Calu3 (cell line): ENCODE data around the gene ZNF593OS. TPM values are rescaled to one million over a fixed set of nuclear protein-coding genes. Genes with fewer than 3 reads are reported as not detected.

Source experiments
- BruUV-seq: library from RNA; stranded (reverse); fragments of 400-500 nt; replicated peaks from 2 replicates; lab custom pipeline; 2021; lab: Mats Ljungman, UMichigan
- CTCF ChIA-PET: fragments of 300-600 bp; sonication (Branson Sonifier 250); formaldehyde crosslinking; loops from one replicate; lab custom pipeline; 2022; ENCODE audit warnings: antibody characterized with exemption; lab: Charles Lee
- DNase-seq: peaks from one replicate; pipeline ENCODE4 v3.0.0; 2022
- H3K27ac Mint-ChIP-seq: one replicate; pipeline ENCODE4 v1.8.0; 2022; ENCODE audit warnings: mixed read lengths; ENCODE audit not compliant: unreplicated experiment
- H3K27me3 Mint-ChIP-seq: one replicate; pipeline ENCODE4 v1.8.0; 2022; ENCODE audit warnings: mixed read lengths; ENCODE audit not compliant: unreplicated experiment
- H3K36me3 Mint-ChIP-seq: one replicate; pipeline ENCODE4 v1.8.0; 2022; ENCODE audit warnings: mild to moderate bottlenecking, moderate library complexity, mixed read lengths; ENCODE audit not compliant: insufficient read depth, unreplicated experiment
- H3K4me1 Mint-ChIP-seq: one replicate; pipeline ENCODE4 v1.8.0; 2022; ENCODE audit warnings: mild to moderate bottlenecking, low read depth, mixed read lengths; ENCODE audit not compliant: unreplicated experiment
- H3K4me3 Mint-ChIP-seq: one replicate; pipeline ENCODE4 v1.8.0; 2022; ENCODE audit warnings: mild to moderate bottlenecking, low read depth, moderate library complexity, mixed read lengths; ENCODE audit not compliant: unreplicated experiment
- H3K9me3 Mint-ChIP-seq: one replicate; pipeline ENCODE4 v1.8.0; 2022; ENCODE audit warnings: low read depth, mixed read lengths; ENCODE audit not compliant: unreplicated experiment
- CTCF ChIP-seq: fragments of 200-600 bp; IDR thresholded peaks from one replicate; pipeline ENCODE4 v1.8.0; 2022; ENCODE audit warnings: antibody characterized with exemption; ENCODE audit not compliant: unreplicated experiment
- intact Hi-C: fragments of 100-400 bp; cut with micrococcal nuclease; formaldehyde crosslinking; loops from one replicate; pipeline ENCODE4 v1.10.0; 2022; ENCODE audit not compliant: unreplicated experiment
- total RNA-seq: library from RNA; stranded (reverse); gene quantifications from 2 replicates; pipeline ENCODE4 v1.2.3, GENCODE V29; 2022

Gene ZNF593OS
- total RNA-seq, 1 experiment from 2014 or later: not detected

- Mint-ChIP-seq H3K4me3 (no peak overlapping the region), H3K4me1 (no peaks in the 10 kb centered on the region), H3K9me3 (no peaks in the 10 kb centered on the region), H3K36me3 (no peaks in the 10 kb centered on the region), H3K27me3 (peaks cover 42% of the 10 kb centered on the region), H3K27ac (no peak overlapping the region)
- intact Hi-C loops: no loop called here
- DNase-seq: no peak
- TF ChIP-seq CTCF: no peak
- no TSS peak for BruUV-seq
- CTCF ChIA-PET: no interaction called here
Observed at GRCh38 chr1:26153966-26154532, 17.6 kb downstream of the ZNF593OS start.

GRCh38 chr1:26148887-26149286 lies 22.7 kb downstream of the ZNF593OS start:
- no peak for TF ChIP-seq CTCF
- Mint-ChIP-seq H3K4me3 (no peak overlapping the region), H3K4me1 (no peaks in the 10 kb centered on the region), H3K9me3 (no peaks in the 10 kb centered on the region), H3K36me3 (peaks cover 4% of the 10 kb centered on the region), H3K27ac (no peak overlapping the region), H3K27me3 (peaks cover 39% of the 10 kb centered on the region)
- intact Hi-C loops: no loop called here
- CTCF ChIA-PET: no interaction called here
- BruUV-seq: no TSS peak
- no peak for DNase-seq

- peaks cover 4% of the 10 kb centered on the region for H3K36me3 Mint-ChIP-seq
- H3K4me3 Mint-ChIP-seq: no peak overlapping the region
- no peak overlapping the region for H3K27ac Mint-ChIP-seq
- peaks cover 32% of the 10 kb centered on the region for H3K27me3 Mint-ChIP-seq
- intact Hi-C loops: loop anchor here (1.0 to 2.0 kb wide), 2 partner anchors 41 to 109 kb away; no protein-coding TSS in a partner anchor
- no peak for DNase-seq
- BruUV-seq: no TSS peak
- H3K9me3 Mint-ChIP-seq: no peaks in the 10 kb centered on the region
- TF ChIP-seq CTCF: no peak
- no peaks in the 10 kb centered on the region for H3K4me1 Mint-ChIP-seq
- CTCF ChIA-PET: interaction anchor here (1.9 to 2.2 kb wide), 2 partner anchors 33 to 109 kb away, joined by 7 to 22 read pairs; no protein-coding TSS in a partner anchor
Observed at GRCh38 chr1:26145960-26146294, 25.7 kb downstream of the ZNF593OS start.

- CTCF ChIA-PET: interaction anchor here (0.5 to 2.2 kb wide), 15 partner anchors 18 to 250 kb away, joined by 3 to 22 read pairs (median 5); partner anchors contain the start of genes CEP85, CNKSR1 and PDIK1L
- TF ChIP-seq CTCF: peak; percentile 63
- H3K27ac Mint-ChIP-seq: no peak overlapping the region
- H3K27me3 Mint-ChIP-seq: peaks cover 29% of the 10 kb centered on the region
- peaks cover 4% of the 10 kb centered on the region for H3K36me3 Mint-ChIP-seq
- no peak overlapping the region for H3K4me3 Mint-ChIP-seq
- intact Hi-C loops: loop anchor here (1.0 to 2.0 kb wide), 2 partner anchors 40 to 108 kb away; no protein-coding TSS in a partner anchor
- DNase-seq: peak; percentile 78
- no peaks in the 10 kb centered on the region for H3K4me1 Mint-ChIP-seq
- BruUV-seq: no TSS peak
- no peaks in the 10 kb centered on the region for H3K9me3 Mint-ChIP-seq
Observed at GRCh38 chr1:26145041-26145959, 26.3 kb downstream of the ZNF593OS start.
